ENCODE data around the gene RRP1. TPM values are rescaled to one million over a fixed set of nuclear protein-coding genes. Genes with fewer than 3 reads are reported as not detected.

RRP1 gene
- total and polyA plus RNA-seq, 9 of the 15 experiments (the other 6 are each of a cell fraction or from before 2014, with no cell fraction given): 0.89 to 105 (median 51.6) TPM

- Histone ChIP-seq H4K20me1 (replicated peaks; ENCODE audit: control insufficient read depth, insufficient read depth, low read length) (peaks cover 11% of the 10 kb centered on the region; the same call in 1 of the 2 replicates), H2AFZ (ENCODE audit: low read depth, low read length) (no peak overlapping the region), H3K27me3 (ENCODE audit: control insufficient read depth in 2 of 2, insufficient read depth in 2 of 2, low read length in 2 of 2) (no peaks in the 10 kb centered on the region), H3K4me3 (no peak overlapping the region), H3K4me1 (replicated peaks in 1 of 2; ENCODE audit: control insufficient read depth in 2 of 2, insufficient read depth in 2 of 2, low read length in 2 of 2) (peaks cover 7 to 39% of the 10 kb centered on the region in 2 experiments; a peak in 4 of 5 replicates), H3K79me2 (ENCODE audit: control insufficient read depth, insufficient read depth, low read length) (peaks cover 11% of the 10 kb centered on the region), H3K27ac (ENCODE audit: extremely low read depth, low read depth, low read length) (no peak overlapping the region), H3K4me2 (ENCODE audit: insufficient read depth, low read length) (no peak overlapping the region), H3K9me3 (replicated peaks; ENCODE audit: control insufficient read depth, insufficient read depth, low read depth, low read length) (no peaks in the 10 kb centered on the region), H3K36me3 (ENCODE audit: control insufficient read depth, insufficient read depth, low read length) (peaks cover 80% of the 10 kb centered on the region; the same call in 2 of the 3 replicates), H3K9ac (ENCODE audit: insufficient read depth in 1 of 2, low read depth in 2 of 2, low read length in 2 of 2) (no peak overlapping the region), H3K9me1 (ENCODE audit: control insufficient read depth, insufficient read depth, low read length) (no peaks in the 10 kb centered on the region)
- BruUV-seq (replicated peaks): TSS peak; percentile 33
- 0 out of 2 replicates have a peak, but pooled peaks have one; percentile 44 for TF ChIP-seq CBFB (CRISPR knock-in tag; IDR thresholded peaks at IDR 0.05)
- TF ChIP-seq ZNF140 (CRISPR knock-in tag; IDR thresholded peaks at IDR 0.05): no peak
- TF ChIP-seq ZBTB33 (CRISPR knock-in tag; IDR thresholded peaks at IDR 0.05): peak; percentile 86
- no peak for TF ChIP-seq ZNF324 (CRISPR knock-in tag; IDR thresholded peaks at IDR 0.05)
- no peak for TF ChIP-seq KAT2B (IDR thresholded peaks at IDR 0.05; ENCODE audit: low read depth, low read length)
- no peak for TF ChIP-seq NONO (IDR thresholded peaks at IDR 0.05; ENCODE audit: low read depth in 2 of 2, low read length in 1 of 2)
- no peak for TF ChIP-seq ZNF639 (CRISPR knock-in tag; conservative IDR thresholded peaks at IDR 0.05 in 1 of 2, IDR thresholded peaks at IDR 0.05 in 1 of 2)
- peak; percentile 81 for TF ChIP-seq ZNF146 (CRISPR knock-in tag; IDR thresholded peaks at IDR 0.05; ENCODE audit: unreplicated experiment)
- TF ChIP-seq HDAC3 (IDR thresholded peaks at IDR 0.05; ENCODE audit: borderline replicate concordance, partially characterized antibody): no peak
- TF ChIP-seq USF1 (CRISPR knock-in tag; IDR thresholded peaks at IDR 0.05): peak; percentile 34; the same call in 1 of the 2 replicates
- POLR2A ChIA-PET: interaction anchor here (0.6 kb wide), 1 partner anchor 63 kb away, joined by 4 read pairs; no protein-coding TSS in a partner anchor
- CTCF ChIA-PET (ENCODE audit: low intra/inter-chr PET ratio): no interaction called here
- 95% methylated on average over 18 of the region's 18 CpGs for WGBS (ENCODE audit: insufficient coverage, low coverage, missing lambda C conversion rate)
- ATAC-seq: no peak
- no peak for DNase-seq (ENCODE audit: extremely low read depth in 1 of 4, low spot score in 3 of 4)
- in situ Hi-C loops (cut with MboI): no loop called here
- FAIRE-seq: peak; percentile 11
- intact Hi-C loops (cut with micrococcal nuclease): no loop called here
These were observed 44.7 kb upstream of the RRP1 start for GRCh38 chr21:43744725-43745124.

Measured in K562 (cell line).